ENCODE data around the gene C15orf62. TPM values are rescaled to one million over a fixed set of nuclear protein-coding genes. Genes with fewer than 3 reads are reported as not detected.

C15orf62 gene
- total and polyA plus RNA-seq, 7 donors, result 0.28 to 1.1 (median 0.69) TPM; not detected in 3

DNA sequence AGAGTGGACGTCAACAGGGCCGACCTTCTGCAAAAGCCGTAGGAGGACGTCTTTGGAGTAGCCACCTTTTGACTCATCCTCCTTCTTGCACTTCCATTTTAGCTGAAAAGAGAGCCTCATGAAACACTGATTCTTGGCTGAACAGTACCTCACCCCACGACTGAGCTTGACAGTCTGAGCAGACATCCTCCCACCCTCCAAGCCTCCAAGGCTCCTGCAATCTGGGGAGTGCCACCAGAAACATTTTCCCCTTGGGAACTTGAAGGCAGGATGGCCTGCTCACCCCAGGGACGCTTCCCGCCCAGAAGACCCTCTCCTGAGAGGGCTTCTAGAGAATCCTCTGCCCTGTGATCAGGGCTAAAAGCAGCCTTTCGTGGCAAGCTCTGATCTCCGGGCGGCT is 5.2 kb downstream of the C15orf62 start:
- Histone ChIP-seq H3K9me3 (no peaks in the 10 kb centered on the region), H3K36me3 (peaks cover 34 to 96% (median 56%) of the 10 kb centered on the region in 4 donors), H3K4me1 (peaks cover 0 to 3% (median 1%) of the 10 kb centered on the region in 4 donors), H3K4me3 (no peak overlapping the region), H3K27ac (no peak overlapping the region), H3K27me3 (no peaks in the 10 kb centered on the region)
- TF ChIP-seq EP300 (IDR thresholded peaks at IDR 0.05) (no peak), POLR2AphosphoS5 (IDR thresholded peaks at IDR 0.05) (no peak), POLR2A (IDR thresholded peaks at IDR 0.05) (no peak)
- TF ChIP-seq, protein P1, sequence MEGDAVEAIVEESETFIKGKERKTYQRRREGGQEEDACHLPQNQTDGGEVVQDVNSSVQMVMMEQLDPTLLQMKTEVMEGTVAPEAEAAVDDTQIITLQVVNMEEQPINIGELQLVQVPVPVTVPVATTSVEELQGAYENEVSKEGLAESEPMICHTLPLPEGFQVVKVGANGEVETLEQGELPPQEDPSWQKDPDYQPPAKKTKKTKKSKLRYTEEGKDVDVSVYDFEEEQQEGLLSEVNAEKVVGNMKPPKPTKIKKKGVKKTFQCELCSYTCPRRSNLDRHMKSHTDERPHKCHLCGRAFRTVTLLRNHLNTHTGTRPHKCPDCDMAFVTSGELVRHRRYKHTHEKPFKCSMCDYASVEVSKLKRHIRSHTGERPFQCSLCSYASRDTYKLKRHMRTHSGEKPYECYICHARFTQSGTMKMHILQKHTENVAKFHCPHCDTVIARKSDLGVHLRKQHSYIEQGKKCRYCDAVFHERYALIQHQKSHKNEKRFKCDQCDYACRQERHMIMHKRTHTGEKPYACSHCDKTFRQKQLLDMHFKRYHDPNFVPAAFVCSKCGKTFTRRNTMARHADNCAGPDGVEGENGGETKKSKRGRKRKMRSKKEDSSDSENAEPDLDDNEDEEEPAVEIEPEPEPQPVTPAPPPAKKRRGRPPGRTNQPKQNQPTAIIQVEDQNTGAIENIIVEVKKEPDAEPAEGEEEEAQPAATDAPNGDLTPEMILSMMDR (IDR thresholded peaks at IDR 0.05), result no peak
- WGBS, 2 donors, result 93 to 96% methylated on average over 10 of the region's 10 CpGs
- no peak for DNase-seq
- intact Hi-C loops (cut with DNase I), result no loop called here

DNA sequence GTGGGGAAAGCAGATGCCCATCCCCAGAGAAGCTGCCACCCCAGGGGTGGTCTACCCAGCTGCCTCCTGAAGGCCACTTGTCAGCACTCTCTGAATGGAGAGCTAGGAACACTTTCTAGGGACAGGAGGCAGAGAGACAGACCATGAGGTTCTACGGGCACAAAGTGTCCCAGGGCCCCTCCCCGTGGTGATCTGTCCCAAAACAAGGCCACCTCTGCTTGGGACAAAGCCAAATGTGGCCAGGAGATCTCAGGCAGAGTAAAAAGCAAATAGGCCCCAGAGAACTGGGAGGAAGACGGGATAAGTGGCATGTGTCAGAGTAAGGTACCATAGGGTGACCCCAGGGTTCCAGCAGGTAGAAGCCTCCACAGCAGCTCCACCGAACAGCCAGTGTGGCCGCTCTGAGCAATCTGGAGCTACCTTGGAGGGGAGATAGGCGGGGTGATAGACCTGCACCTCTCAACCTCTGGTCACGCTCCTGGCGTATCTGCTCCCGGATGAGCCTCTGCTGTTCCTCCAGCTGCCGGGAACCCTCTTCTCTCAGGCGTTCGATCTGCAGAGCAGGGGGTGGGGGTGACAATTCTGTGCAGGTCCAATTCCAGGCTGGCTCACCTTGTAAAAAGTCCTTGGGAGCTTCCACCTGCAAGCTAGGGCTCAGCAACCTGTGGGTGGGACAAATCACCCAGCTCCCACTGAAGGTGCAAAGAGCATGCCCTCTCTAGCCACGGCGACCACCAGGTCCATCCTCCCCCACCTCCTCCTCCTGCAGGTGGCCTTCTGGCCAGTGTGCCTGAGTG is 6.2 kb downstream of the C15orf62 start:
- Histone ChIP-seq H3K27ac (no peak overlapping the region), H3K27me3 (no peaks in the 10 kb centered on the region), H3K4me1 (no peaks in the 10 kb centered on the region), H3K4me3 (no peak overlapping the region), H3K9me3 (no peaks in the 10 kb centered on the region), H3K36me3 (peaks cover 34 to 92% (median 56%) of the 10 kb centered on the region in 4 donors)
- TF ChIP-seq POLR2AphosphoS5 (IDR thresholded peaks at IDR 0.05) (no peak), EP300 (IDR thresholded peaks at IDR 0.05) (no peak)
- TF ChIP-seq, protein P1 (IDR thresholded peaks at IDR 0.05), result no peak
- DNase-seq, result no peak
- intact Hi-C loops (cut with DNase I), result no loop called here
- 95 to 97% methylated on average over 14 of the region's 14 CpGs for WGBS, 2 donors

DNA sequence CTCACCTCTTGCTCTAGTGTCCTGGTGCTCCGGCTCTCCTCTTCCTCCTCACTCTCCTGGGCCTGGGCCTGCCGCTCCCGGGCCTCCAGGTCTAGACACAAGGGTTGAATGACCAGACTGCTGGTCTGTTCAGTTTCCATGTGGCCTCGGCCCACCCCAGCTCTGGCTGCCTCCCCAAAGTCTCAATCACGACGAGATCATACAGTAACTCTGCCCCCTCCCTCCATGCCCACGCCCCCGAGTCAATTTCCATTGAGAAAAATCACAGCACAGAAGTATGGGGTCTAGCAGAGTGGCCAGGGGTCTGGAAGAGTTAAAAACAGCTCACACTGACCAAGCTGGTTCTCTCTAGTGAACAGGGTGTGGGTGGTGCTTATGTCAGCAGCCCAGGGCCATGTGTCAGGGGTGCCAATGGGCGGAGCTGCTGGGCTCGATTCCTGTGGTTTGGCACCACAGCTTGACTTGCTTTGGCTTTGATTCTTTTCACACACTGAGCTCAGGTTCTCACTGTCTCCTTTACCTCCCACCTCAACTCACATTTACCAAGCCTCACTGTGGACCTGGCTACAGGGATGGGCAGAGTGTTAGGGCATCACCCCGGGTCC is 6.9 kb downstream of the C15orf62 start:
- H3K4me1 ChIP-seq, result no peaks in the 10 kb centered on the region
- no peak overlapping the region for H3K27ac ChIP-seq
- H3K9me3 ChIP-seq, result no peaks in the 10 kb centered on the region
- intact Hi-C loops (cut with DNase I), result no loop called here
- DNase-seq, result no peak
- peaks cover 34 to 85% (median 56%) of the 10 kb centered on the region in 4 donors for H3K36me3 ChIP-seq
- H3K4me3 ChIP-seq, result no peak overlapping the region
- 81 to 84% methylated on average over 11 of the region's 11 CpGs for WGBS, 2 donors
- no peaks in the 10 kb centered on the region for H3K27me3 ChIP-seq
- TF ChIP-seq POLR2AphosphoS5 (IDR thresholded peaks at IDR 0.05) (no peak), POLR2A (IDR thresholded peaks at IDR 0.05) (no peak), EP300 (IDR thresholded peaks at IDR 0.05) (no peak)
- TF ChIP-seq, protein P1 (IDR thresholded peaks at IDR 0.05), result no peak

DNA sequence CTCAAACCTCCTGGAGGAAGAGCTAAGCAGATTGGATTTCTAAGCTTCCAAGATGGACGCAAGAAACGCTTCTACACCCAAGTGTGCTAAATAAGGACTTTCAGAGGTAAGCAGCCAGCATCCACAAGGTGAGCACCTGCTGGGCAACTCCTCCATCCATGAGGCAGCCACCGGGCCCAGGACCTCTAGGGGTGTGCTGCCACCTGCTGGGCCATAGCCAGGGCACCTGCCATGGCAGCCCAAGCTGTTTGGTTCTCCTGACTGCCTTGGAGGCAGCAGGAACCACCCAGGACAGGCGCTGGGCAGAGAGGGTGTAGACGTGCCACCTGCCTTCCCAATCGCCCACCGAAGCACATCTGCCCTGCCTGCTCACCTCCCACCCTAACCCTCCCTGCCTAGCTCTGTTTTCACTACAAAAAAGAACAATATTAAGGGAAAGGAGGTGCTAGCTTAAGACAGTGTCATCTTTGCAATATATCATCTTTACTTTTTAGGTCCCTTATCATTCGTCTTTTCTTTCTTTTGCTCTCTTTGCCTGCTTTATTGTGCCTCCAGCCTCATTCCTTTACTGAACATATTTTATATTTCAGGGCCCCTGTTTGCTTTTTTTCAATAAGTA is 12.9 kb downstream of the C15orf62 start:
- H3K27me3 ChIP-seq, result no peaks in the 10 kb centered on the region
- DNase-seq, result no peak

More for the DNA sequence above, 12.9 kb downstream of the C15orf62 start:
- intact Hi-C loops (cut with DNase I), result no loop called here
- 15 to 47% methylated on average over 8 of the region's 8 CpGs for WGBS, 2 donors
- H3K9me3 ChIP-seq, result no peaks in the 10 kb centered on the region
- no peak overlapping the region for H3K4me3 ChIP-seq
- TF ChIP-seq, protein P1 (IDR thresholded peaks at IDR 0.05), result peak in 3 of 4 experiments; percentile 20 to 33 (median 31)
- no peak for TF ChIP-seq POLR2AphosphoS5 (IDR thresholded peaks at IDR 0.05)
- TF ChIP-seq EP300 (IDR thresholded peaks at IDR 0.05), result no peak
- H3K36me3 ChIP-seq, result peaks cover 10 to 24% (median 14%) of the 10 kb centered on the region in 4 donors
- H3K27ac ChIP-seq, result no peak overlapping the region
- peaks cover 0 to 10% (median 3%) of the 10 kb centered on the region in 4 donors for H3K4me1 ChIP-seq
